Heart right ventricle (tissue), 16 donors: ENCODE measurements around the gene PSMB4. TPM values are rescaled to one million over a fixed set of nuclear protein-coding genes. Genes with fewer than 3 reads are reported as not detected.

Experiments used
- ATAC-seq, 8 donors: fragments of 200-7000 bp; cut with Tn5 transposase; one replicate each; pipeline ENCODE4 v1.9.1; 2020; ENCODE audit warnings: mild to moderate bottlenecking in 8 of 8, moderate library complexity in 8 of 8, moderate number of reproducible peaks in 1 of 8
- DNase-seq, 2 donors: peaks; one replicate each; pipeline ENCODE4 v3.0.0-alpha.2; 2020
- H3K27ac ChIP-seq, 10 donors: fragments of 200-600 bp; sonication (generic) in 2 of 10; one replicate each; pipeline versions ENCODE4 v1.5.0 to v1.8.0; 2020 to 2022; ENCODE audit warnings: mild to moderate bottlenecking in 3 of 10
- H3K27me3 ChIP-seq, 7 donors: fragments of 200-600 bp; one replicate each; pipeline ENCODE4 v1.8.0; 2021 to 2022; ENCODE audit warnings: mild to moderate bottlenecking in 2 of 7
- H3K36me3 ChIP-seq, 9 donors: fragments of 200-600 bp; sonication (generic) in 1 of 9; one replicate each; pipeline versions ENCODE4 v1.5.0 to v1.8.0; 2020 to 2022; ENCODE audit warnings: mild to moderate bottlenecking in 2 of 9
- H3K4me1 ChIP-seq, 9 donors: fragments of 200-600 bp; sonication (generic) in 1 of 9; one replicate each; pipeline versions ENCODE4 v1.5.0 to v1.8.0; 2020 to 2022; ENCODE audit warnings: mild to moderate bottlenecking in 4 of 9
- H3K4me3 ChIP-seq, 10 donors: fragments of 200-600 bp; sonication (generic) in 2 of 10; one replicate each; pipeline versions ENCODE4 v1.5.0 to v1.8.0; 2020 to 2022; ENCODE audit warnings: mild to moderate bottlenecking in 7 of 10, moderate library complexity in 2 of 10
- H3K9me3 ChIP-seq, 11 donors: fragments of 200-600 bp in 10 of 11; sonication (generic) in 2 of 11; one replicate each; pipeline versions ENCODE4 v1.5.0 to v1.8.0; 2013 to 2022; ENCODE audit warnings: mild to moderate bottlenecking in 2 of 11, control low read depth in 1 of 11, moderate library complexity in 1 of 11
- WGBS, 2 donors: extraction: QIAGEN DNeasy Blood & Tissue Kit; methylation state at CpG; one replicate each; pipeline ENCODE4 v1.1.7; 2013; ENCODE audit warnings: inconsistent platforms in 1 of 2; 5-methylcytosine and 5-hydroxymethylcytosine counted together
- intact Hi-C, 10 donors: fragments of 100-400 bp; cut with DNase I; formaldehyde crosslinking; loops; one replicate each; pipeline versions ENCODE4 v1.11.1 to v1.14.2; 2022
- polyA plus RNA-seq, 2 donors: library from polyadenylated mRNA; stranded (reverse); fragments of 200-250 nt; gene quantifications; one replicate each; pipeline ENCODE4 v1.2.3, GENCODE V29; 2013
- total RNA-seq, 10 donors: library from RNA; stranded (reverse); fragmentation: NEBNext Ultra II Directional in 3 of 10; extraction: Animal tissue kit (Norgen Biotek cat#: 25700) in 3 of 10; gene quantifications; one replicate each; pipeline versions ENCODE4 v1.2.1 to v1.2.4, GENCODE V29; 2021 to 2023
- TF ChIP-seq, protein P1 (sequence below), 9 donors: fragments of 200-600 bp; sonication (generic) in 2 of 9; IDR thresholded peaks; one replicate each; pipeline versions ENCODE4 v1.5.0 to v1.8.0; 2021 to 2022; ENCODE audit warnings: antibody characterized with exemption in 9 of 9, mild to moderate bottlenecking in 5 of 9, moderate library complexity in 1 of 9
- donor health status: Arrhythmogenic right ventricular cardiomyopathy.
- donor health status: ischemic (EF 13 %, LVEDD 7.1; RV severe dilation, severe dysfunction).
- donor health status: healthy with polysubstance abuse.
- donor health status: DM: no; HTN: yes; CAD: no.
- donor health status: DM: no; HTN: no; CAD: no.
- donor health status: ischemic (EF 25% LVEDD 6.9; RV normal size, moderate dysfunction).
- donor health status: ischemic (EF 25% LVEDD 5.7; RV mildly dilated, moderate dysfunction).
- donor health status: healthy.
- donor health status: DM: yes; HTN: yes; CAD: no.
- donor health status: Ischemic cardiomyopathy.
- donor health status: ischemic (EF 35%, LVEDD 5.7; RV mildly dilated, moderate dysfunction).
- donor health status: nonischemic (EF 11% LVEDD 7.7; RV severe dilation, severe dysfunction).
- donor health status: DM: yes; HTN: yes; CAD: no.
- donor health status: PGD.
- donor health status: ischemic (EF 29% LVEDD 5.4; RV normal size, mild dysfunction).
- donor health status: nonischemic (EF 23%, LVEDD 6.1; RV moderate dilation, normal function).

PSMB4 gene
- total and polyA plus RNA-seq, 12 donors = 169 to 441 (median 209) TPM

DNA sequence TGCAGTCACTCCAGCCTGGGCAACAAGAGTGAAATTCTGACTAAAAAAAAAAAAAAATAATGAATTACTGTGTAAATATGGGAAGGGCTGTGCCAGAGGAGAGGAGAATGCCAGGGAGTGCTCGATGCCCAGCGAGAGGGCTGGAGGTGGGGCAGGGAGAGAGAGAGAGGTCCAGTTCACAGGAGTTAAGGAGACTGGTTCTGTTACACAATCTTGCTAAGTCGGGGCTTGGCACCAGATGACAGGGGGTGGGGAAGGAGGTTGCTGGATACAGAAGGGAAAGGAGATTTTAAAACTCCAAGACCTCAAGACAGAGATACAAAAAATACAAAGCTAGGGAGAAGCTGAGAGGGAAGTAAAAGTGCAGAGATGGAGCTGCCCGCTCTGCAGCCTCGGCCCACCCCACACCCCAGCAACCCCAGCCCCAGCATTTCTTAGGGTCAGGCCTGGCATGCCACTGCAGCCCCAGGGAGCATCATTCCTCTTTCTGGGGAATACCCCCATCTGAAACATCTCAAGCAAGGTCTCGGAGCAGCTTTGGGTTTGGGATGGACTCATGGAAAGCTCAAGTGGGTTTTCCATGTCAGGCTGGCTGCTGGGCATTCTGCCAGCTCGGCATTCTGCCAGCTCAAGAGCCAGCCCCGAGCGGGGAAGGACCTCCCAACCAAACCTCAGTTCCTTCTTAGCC lies 27.9 kb upstream of the PSMB4 start:
- Histone ChIP-seq H3K27ac (peak overlapping the region; percentile 28 to 89 (median 84)), H3K9me3 (no peaks in the 10 kb centered on the region), H3K36me3 (peaks cover 0 to 15% (median under 1%) of the 10 kb centered on the region in 9 donors), H3K4me1 (peaks cover 21 to 62% (median 55%) of the 10 kb centered on the region in 9 donors), H3K4me3 (peak overlapping the region in 9 of 10 donors; percentile 21 to 64 (median 58)), H3K27me3 (no peaks in the 10 kb centered on the region)
- TF ChIP-seq, protein P1, sequence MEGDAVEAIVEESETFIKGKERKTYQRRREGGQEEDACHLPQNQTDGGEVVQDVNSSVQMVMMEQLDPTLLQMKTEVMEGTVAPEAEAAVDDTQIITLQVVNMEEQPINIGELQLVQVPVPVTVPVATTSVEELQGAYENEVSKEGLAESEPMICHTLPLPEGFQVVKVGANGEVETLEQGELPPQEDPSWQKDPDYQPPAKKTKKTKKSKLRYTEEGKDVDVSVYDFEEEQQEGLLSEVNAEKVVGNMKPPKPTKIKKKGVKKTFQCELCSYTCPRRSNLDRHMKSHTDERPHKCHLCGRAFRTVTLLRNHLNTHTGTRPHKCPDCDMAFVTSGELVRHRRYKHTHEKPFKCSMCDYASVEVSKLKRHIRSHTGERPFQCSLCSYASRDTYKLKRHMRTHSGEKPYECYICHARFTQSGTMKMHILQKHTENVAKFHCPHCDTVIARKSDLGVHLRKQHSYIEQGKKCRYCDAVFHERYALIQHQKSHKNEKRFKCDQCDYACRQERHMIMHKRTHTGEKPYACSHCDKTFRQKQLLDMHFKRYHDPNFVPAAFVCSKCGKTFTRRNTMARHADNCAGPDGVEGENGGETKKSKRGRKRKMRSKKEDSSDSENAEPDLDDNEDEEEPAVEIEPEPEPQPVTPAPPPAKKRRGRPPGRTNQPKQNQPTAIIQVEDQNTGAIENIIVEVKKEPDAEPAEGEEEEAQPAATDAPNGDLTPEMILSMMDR (IDR thresholded peaks at IDR 0.05) = no peak
- DNase-seq (peak; percentile 49 to 67), ATAC-seq (peak; percentile 30 to 82 (median 67))
- WGBS, 2 donors = 19 to 21% methylated on average over 9 of the region's 9 CpGs
- intact Hi-C loops = loop anchor here in 1 of 10 donors (1.0 kb wide), 1 partner anchor 24 kb away; the partner anchor contains the start of gene RFX5

DNA sequence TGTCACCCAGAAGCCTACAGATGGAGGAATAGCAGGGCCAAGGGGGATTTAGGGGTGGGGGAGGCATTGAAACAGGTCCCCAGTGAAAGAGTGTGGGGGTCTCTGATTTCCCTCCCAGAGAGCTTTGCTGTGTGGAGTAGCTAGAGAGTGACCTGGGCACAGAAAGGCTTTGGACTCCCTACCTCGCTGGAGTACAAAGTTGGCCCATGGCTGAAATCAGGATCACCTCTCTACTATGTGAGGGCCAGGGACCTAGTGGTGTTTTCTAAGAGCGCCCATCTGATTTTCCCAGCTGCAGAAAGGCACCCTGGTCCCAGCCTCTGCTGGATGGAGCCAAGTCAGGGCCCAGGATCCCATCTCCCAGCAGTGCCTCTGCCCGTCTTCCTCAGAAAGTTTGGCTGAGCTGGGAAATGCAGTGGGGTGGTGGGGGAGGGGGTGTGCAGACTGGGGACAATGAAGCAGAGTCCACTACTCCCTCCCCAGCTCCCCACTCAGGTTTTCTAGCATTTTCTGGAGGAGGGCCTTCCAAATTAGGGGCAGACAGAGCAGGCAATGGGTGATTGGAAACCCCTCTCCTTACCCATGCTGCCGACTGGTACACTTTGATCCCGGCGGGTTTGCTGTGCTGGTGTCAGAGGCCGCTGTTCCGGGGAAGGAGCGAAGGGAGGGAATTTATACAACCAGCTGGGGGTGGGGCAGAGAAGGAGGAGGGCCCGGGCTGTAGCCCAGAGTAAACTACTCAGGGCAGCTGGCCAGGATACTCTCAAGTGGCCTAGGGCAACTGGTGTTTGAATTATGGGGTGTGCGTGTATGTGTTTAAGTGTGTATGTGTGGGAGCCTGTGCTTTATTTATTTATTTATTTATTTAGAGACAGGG lies 27.1 kb upstream of the PSMB4 start, which contains the start of gene SELENBP1:
Gene SELENBP1 (minus strand): TSS at position 648 of the 877 bp plus-strand sequence. CDS start 64 bp downstream, at position 584.
- WGBS, 2 donors = 14% methylated on average over 11 of the region's 11 CpGs
- intact Hi-C loops = loop anchor here in 1 of 10 donors (1.0 kb wide), 1 partner anchor 25 kb away; the partner anchor contains the start of gene RFX5

DNA sequence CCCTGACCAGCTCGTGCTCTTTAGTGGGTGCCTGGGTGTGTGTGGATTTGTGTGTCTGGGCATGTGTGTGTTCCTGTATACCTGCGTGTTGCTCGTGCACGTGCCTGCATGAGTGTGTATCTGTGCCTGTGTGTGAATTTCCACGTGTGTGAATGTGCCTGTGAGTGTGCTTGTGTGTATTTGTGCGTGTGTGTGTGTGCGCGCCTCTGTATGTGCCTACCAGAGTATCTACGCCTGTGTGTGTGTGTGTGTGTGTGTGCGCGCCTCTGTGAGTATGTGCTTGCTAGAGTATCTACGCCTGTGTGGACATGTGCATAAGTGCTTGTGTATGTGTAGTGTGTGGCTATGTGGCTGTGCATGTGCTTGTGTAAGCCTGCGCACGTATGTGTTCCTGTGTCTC lies 26.2 kb upstream of the PSMB4 start:
- ATAC-seq (no peak), DNase-seq (no peak)
- Histone ChIP-seq H3K4me3 (no peak overlapping the region), H3K27me3 (no peaks in the 10 kb centered on the region), H3K36me3 (peaks cover 0 to 4% (median 0%) of the 10 kb centered on the region in 9 donors), H3K27ac (peak overlapping the region in 3 of 10 donors; percentile 75 to 89 (median 83)), H3K4me1 (peaks cover 21 to 52% (median 46%) of the 10 kb centered on the region in 9 donors), H3K9me3 (no peaks in the 10 kb centered on the region)
- TF ChIP-seq, protein P1 (IDR thresholded peaks at IDR 0.05) = no peak
- intact Hi-C loops = no loop called here
- WGBS, 2 donors = 93 to 98% methylated on average over 14 of the region's 14 CpGs

More for the DNA sequence above, 27.1 kb upstream of the PSMB4 start, which contains the start of gene SELENBP1:
- peak; percentile 82 to 94 for DNase-seq
- TF ChIP-seq, protein P1 (IDR thresholded peaks at IDR 0.05) = no peak
- H3K9me3 ChIP-seq = no peaks in the 10 kb centered on the region
- no peaks in the 10 kb centered on the region for H3K27me3 ChIP-seq
- peak; percentile 85 to 93 (median 90) for ATAC-seq
- H3K4me3 ChIP-seq = peak within 1 kb of the TSS; percentile 21 to 64 (median 58)
- H3K27ac ChIP-seq = peak within 1 kb of the TSS; percentile 28 to 89 (median 84)
- H3K4me1 ChIP-seq = peaks cover 21 to 60% (median 55%) of the 10 kb centered on the region in 9 donors
- H3K36me3 ChIP-seq = peaks cover 0 to 9% (median 0%) of the 10 kb centered on the region in 9 donors
